ENCODE measurements around the gene HEYL. TPM values are rescaled to one million over a fixed set of nuclear protein-coding genes. Genes with fewer than 3 reads are reported as not detected.

HEYL gene
- total RNA-seq: 0.19 and 0.28 TPM in 2 replicates

DNA sequence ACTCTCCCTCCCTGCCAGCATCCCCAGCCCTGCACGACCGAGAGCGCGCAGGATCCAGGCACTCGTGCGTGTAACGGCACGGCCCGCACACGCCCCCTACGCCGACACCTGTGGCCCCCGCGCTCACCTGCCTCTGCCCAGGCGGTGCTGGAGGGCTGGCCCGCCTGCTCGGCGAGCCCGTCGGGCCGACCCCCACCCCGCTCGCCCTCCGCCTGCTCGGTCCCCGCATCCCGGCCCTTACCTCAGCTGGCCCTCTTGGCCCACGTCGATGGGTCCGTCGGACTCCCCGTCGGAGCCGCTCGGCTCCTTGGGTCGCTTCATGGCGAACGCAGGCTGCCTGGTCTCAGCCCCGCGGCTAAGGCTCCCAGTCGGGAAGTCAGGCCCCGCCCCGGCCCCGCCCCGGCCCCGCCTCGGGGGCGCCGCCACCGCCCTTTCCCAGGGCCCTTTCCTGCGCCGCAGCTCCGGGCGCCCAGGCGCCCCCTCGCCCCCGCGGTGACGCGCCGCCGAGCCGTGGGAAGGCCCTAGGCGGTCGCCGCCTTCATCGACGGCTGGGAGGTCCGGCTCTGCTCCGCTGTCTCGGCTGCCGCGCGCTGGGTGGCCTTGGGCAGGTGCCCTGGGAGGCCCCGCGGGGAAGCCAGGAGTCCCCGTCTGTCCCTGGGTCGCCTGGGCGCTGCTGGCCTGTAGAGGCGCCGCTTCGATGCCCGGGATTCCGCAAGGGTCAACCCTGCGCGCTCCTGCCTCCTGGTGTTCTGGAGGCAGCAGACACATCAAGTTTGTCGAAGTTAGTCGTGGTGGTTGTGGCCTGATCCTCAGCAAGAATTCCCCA lies at the start of gene HEYL:
TSS of gene HEYL (minus strand) at position 339 of the 826 bp plus-strand sequence. CDS start at position 321, 18 bp downstream.

DNA sequence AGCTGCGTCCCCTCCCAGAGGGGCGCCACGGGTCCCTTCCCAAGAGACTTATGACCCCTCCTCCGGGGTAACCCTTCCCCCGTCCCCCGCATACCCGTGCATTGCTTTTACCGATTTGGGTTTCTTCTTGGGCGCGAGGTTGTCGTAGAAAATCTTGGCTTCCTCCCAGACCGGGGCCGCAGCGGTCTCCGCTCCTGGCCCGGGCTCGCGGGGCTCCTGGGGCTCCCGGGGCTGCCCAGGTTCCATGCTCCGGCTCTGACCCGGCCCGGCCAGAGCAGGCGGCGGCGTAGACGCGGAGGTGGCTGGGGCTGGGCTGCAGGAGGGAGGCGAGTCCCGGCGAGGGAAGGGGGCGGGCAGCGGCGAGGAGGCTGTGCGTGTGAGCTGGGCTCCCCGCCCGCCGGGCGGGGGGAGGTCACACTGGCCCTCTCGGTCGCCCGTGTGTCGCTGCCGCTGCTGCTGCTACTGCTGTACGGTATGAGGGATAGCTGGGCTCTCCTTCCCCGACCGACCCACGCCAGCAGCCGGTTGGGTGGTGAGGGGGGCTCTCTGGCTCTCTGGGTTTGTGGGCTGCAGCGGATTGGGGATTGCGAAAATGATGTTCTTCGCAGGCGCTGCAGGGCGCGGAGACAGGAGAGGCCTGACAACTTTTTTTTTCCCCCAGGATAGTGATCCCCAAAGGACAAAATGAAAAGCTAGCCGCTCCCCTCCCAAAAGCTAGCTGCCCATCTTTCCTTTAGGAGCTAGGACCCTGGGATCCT lies 32.5 kb upstream of the HEYL start, which contains the start of gene NT5C1A:
TSS of gene NT5C1A (minus strand) at position 315 of the 758 bp plus-strand sequence. CDS start at position 246, 69 bp downstream.

Other genes starting within 250 kb of the HEYL start
- under 0.01 and 0.19 TPM in 2 replicates for gene BMP8A, start 148.0 kb downstream of the HEYL start, total RNA-seq
- gene PABPC4, start 62.9 kb downstream of the HEYL start, total RNA-seq: 191 and 243 TPM in 2 replicates
- gene NT5C1A, start 32.5 kb upstream of the HEYL start, total RNA-seq: not detected in 2 replicates
- under 0.01 TPM in 1 of 2 replicates, not detected in the other for gene HPCAL4, start 51.8 kb upstream of the HEYL start, total RNA-seq
- gene PPIE, start 99.2 kb upstream of the HEYL start, total RNA-seq: 32.7 and 46.4 TPM in 2 replicates
- gene OXCT2, start 131.7 kb upstream of the HEYL start, total RNA-seq: 0.96 and 1.7 TPM in 2 replicates
- not detected in 2 replicates for gene BMP8B, start 149.2 kb upstream of the HEYL start, total RNA-seq
- gene TRIT1, start 243.9 kb upstream of the HEYL start, total RNA-seq: 27.0 and 37.2 TPM in 2 replicates